ENCODE results near the gene TBX20. TPM values are rescaled to one million over a fixed set of nuclear protein-coding genes. Genes with fewer than 3 reads are reported as not detected.
"Not testable (repeated sequence)": the region's sequence is repeated elsewhere in the genome, so short reads cannot be mapped to it uniquely, and the experiment has no call there.

Gene TBX20
- total RNA-seq, 2 donors from 2014 or later: 1.2 TPM; not detected in 1

GRCh38 chr7:35246819-35247218 is 7.1 kb downstream of the TBX20 start:
- DNase-seq (ENCODE audit: low spot score): no peak
- TF ChIP-seq POLR2AphosphoS5 (IDR thresholded peaks at IDR 0.05) (no peak), CTCF (IDR thresholded peaks at IDR 0.05) (no peak), POLR2A (IDR thresholded peaks at IDR 0.05) (no peak)
- Histone ChIP-seq H3K4me3 (no peak overlapping the region), H3K36me3 (no peaks in the 10 kb centered on the region), H3K4me1 (replicated peaks) (no peaks in the 10 kb centered on the region), H3K9me3 (no peaks in the 10 kb centered on the region), H3K27me3 (replicated peaks; ENCODE audit: insufficient read depth) (peaks cover 7% of the 10 kb centered on the region), H3K27ac (no peak overlapping the region)
- intact Hi-C loops (cut with DNase I): no loop called here

DNA sequence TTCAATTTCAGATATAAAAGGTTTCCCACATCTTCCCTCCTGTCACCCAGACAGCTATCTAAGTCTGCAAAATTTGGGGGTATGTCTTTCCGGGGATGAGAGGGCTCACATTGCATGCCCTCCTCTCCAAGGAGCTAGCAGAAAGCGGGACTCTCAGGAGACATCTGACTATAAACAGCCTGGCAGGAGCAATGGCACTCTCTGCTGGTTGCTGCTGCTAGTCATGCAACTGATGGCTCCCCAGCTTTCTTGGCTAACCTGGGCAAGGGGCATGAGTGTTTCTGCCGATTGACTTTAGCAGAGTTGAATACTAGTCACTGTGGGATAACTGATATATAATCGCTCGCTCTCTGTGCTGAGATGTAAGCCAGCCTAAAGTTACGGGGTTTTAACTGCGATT is 12.0 kb downstream of the TBX20 start:
- H3K36me3 ChIP-seq: no peaks in the 10 kb centered on the region
- no peak for TF ChIP-seq POLR2AphosphoS5 (IDR thresholded peaks at IDR 0.05)
- TF ChIP-seq CTCF (IDR thresholded peaks at IDR 0.05): no peak
- no peak overlapping the region for H3K4me3 ChIP-seq
- 66% methylated on average over 7 of the region's 7 CpGs for WGBS
- H3K9me3 ChIP-seq: no peaks in the 10 kb centered on the region
- intact Hi-C loops (cut with DNase I): no loop called here
- H3K27ac ChIP-seq: no peak overlapping the region
- no peak for DNase-seq (ENCODE audit: low spot score)
- no peaks in the 10 kb centered on the region for H3K27me3 ChIP-seq (replicated peaks; ENCODE audit: insufficient read depth)
- no peaks in the 10 kb centered on the region for H3K4me1 ChIP-seq (replicated peaks)

- Histone ChIP-seq H3K27ac (no peak overlapping the region), H3K9me3 (no peaks in the 10 kb centered on the region), H3K36me3 (no peaks in the 10 kb centered on the region), H3K4me3 (no peak overlapping the region), H3K4me1 (replicated peaks) (no peaks in the 10 kb centered on the region), H3K27me3 (replicated peaks; ENCODE audit: insufficient read depth) (no peaks in the 10 kb centered on the region)
- TF ChIP-seq CTCF (IDR thresholded peaks at IDR 0.05): no peak
- no peak for TF ChIP-seq POLR2A (IDR thresholded peaks at IDR 0.05)
- TF ChIP-seq POLR2AphosphoS5 (IDR thresholded peaks at IDR 0.05): no peak
- intact Hi-C loops (cut with DNase I): no loop called here
- no peak for DNase-seq (ENCODE audit: low spot score)
Measured at GRCh38 chr7:35241436-35241835, 12.5 kb downstream of the TBX20 start.

DNA sequence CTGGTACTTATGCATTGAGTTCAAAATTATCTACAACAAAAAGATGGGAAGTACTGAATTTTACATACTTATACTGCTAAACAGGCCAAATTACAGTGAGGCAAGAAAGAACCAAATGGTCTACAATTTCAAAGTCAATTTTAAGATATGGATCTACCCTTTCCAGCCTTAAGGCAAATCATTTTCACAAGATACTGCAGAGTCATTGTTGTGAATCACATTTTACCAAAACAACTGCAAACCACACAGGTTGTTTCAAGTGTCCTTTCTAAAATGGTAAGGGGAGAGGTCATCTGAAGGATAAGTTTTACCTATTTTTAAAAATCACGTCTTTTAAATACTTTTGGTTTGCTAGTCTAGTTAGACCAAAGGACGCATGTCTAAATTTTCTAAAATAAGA is 12.9 kb downstream of the TBX20 start:
- intact Hi-C loops (cut with DNase I); H3K27me3 ChIP-seq (replicated peaks; ENCODE audit: insufficient read depth); DNase-seq (ENCODE audit: low spot score); H3K9me3 ChIP-seq; H3K36me3 ChIP-seq; H3K4me3 ChIP-seq; H3K4me1 ChIP-seq (replicated peaks); H3K27ac ChIP-seq: not testable (repeated sequence)
- WGBS: 67% methylated on average over 2 of the region's 2 CpGs

DNA sequence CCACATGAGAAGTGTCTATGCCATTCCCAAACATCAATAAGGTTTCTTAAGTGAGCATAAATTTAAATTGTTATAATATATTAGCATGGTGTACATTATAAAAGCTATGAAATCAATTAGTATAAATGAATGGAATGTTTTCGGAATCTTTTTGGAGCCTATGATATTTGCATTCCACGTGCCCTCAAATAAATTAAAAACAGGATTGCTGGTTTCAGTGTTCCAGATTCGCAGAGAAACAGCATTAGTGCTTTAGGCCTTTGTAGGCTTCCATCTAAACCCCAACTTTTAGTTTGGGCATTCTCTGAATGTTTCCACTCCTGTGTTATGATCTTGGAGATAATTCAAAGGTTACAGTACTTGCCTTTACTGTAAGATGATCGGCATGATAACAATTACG is 15.4 kb downstream of the TBX20 start:
- H3K27me3 ChIP-seq (replicated peaks; ENCODE audit: insufficient read depth); DNase-seq (ENCODE audit: low spot score); H3K27ac ChIP-seq; H3K36me3 ChIP-seq; intact Hi-C loops (cut with DNase I); H3K9me3 ChIP-seq; H3K4me3 ChIP-seq; H3K4me1 ChIP-seq (replicated peaks): not testable (repeated sequence)
- 82% methylated on average over 5 of the region's 5 CpGs for WGBS

DNA sequence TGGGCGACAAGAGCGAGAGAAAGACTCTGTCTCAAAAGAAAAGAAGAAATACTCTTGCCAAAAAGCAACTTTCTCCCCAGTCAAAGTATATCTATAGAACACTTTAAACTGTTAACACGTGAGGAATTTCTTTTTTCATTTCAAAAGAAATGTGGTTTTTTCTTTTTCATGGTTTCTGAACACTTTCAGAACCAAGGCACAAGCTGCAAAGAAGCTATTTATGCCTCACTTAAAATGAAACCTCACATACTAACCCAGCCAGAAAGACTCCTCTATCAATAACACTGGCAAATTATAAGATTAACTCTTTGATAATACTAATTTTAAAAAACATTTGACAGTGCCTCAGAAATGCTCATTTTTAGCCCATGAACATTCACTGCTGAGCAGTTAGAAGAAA is 20.9 kb downstream of the TBX20 start:
- intact Hi-C loops (cut with DNase I): no loop called here
- TF ChIP-seq CTCF (IDR thresholded peaks at IDR 0.05): no peak
- TF ChIP-seq POLR2AphosphoS5 (IDR thresholded peaks at IDR 0.05): no peak
- TF ChIP-seq POLR2A (IDR thresholded peaks at IDR 0.05): no peak
- no peak for DNase-seq (ENCODE audit: low spot score)
- Histone ChIP-seq H3K9me3 (no peaks in the 10 kb centered on the region), H3K4me3 (no peak overlapping the region), H3K4me1 (replicated peaks) (no peaks in the 10 kb centered on the region), H3K27me3 (replicated peaks; ENCODE audit: insufficient read depth) (no peaks in the 10 kb centered on the region), H3K27ac (no peak overlapping the region), H3K36me3 (no peaks in the 10 kb centered on the region)
- 77% methylated on average over 3 of the region's 3 CpGs for whole genome bisulfite sequencing

- H3K4me1 ChIP-seq (replicated peaks); DNase-seq (ENCODE audit: low spot score); H3K9me3 ChIP-seq; intact Hi-C loops (cut with DNase I); H3K27me3 ChIP-seq (replicated peaks; ENCODE audit: insufficient read depth); H3K27ac ChIP-seq; H3K36me3 ChIP-seq; H3K4me3 ChIP-seq: not testable (repeated sequence)
- 18% methylated on average over 3 of the region's 3 CpGs for WGBS
Measured at GRCh38 chr7:35231221-35231620, 22.7 kb downstream of the TBX20 start.

DNA sequence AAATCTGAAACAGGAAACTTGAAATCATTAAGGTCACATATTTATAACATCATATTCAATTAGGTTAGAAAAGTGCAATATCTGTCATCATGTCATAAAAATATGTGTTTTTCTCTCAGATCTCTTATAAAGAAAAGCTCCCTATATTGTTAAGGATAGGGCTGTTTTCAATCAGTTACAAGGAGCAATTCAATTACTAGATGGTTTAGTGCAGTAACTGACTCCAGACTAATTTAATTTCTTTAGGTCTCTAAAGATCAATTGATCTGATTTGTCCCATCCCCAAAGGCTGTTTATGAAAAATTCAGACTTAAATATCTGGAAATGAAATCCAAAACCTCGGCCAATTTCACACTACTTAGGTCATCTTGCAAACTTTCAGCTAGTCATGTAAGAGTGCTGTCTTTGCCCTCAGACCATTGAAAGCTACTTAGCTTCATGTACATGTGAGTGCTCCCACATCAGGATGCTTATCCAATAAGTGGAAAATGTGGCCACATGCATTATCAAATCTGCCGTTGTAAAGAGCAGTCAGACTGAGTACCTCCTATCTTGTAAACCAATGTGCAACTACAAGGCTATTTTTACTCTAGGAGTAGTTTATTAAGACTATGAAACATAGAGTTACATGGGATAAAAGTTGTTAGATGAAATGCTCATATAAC is 24.7 kb downstream of the TBX20 start:
- DNase-seq (ENCODE audit: low spot score); H3K9me3 ChIP-seq; H3K36me3 ChIP-seq; H3K4me3 ChIP-seq; H3K27me3 ChIP-seq (replicated peaks; ENCODE audit: insufficient read depth); H3K27ac ChIP-seq; H3K4me1 ChIP-seq (replicated peaks); intact Hi-C loops (cut with DNase I): not testable (repeated sequence)
- 68% methylated on average over 2 of the region's 2 CpGs for WGBS
